Measurements from ENCODE around the gene VPS45. TPM values are rescaled to one million over a fixed set of nuclear protein-coding genes. Genes with fewer than 3 reads are reported as not detected.

Gene VPS45
- total RNA-seq, 4 donors from 2014 or later = 32.6 to 41.2 (median 37.1) TPM

DNA sequence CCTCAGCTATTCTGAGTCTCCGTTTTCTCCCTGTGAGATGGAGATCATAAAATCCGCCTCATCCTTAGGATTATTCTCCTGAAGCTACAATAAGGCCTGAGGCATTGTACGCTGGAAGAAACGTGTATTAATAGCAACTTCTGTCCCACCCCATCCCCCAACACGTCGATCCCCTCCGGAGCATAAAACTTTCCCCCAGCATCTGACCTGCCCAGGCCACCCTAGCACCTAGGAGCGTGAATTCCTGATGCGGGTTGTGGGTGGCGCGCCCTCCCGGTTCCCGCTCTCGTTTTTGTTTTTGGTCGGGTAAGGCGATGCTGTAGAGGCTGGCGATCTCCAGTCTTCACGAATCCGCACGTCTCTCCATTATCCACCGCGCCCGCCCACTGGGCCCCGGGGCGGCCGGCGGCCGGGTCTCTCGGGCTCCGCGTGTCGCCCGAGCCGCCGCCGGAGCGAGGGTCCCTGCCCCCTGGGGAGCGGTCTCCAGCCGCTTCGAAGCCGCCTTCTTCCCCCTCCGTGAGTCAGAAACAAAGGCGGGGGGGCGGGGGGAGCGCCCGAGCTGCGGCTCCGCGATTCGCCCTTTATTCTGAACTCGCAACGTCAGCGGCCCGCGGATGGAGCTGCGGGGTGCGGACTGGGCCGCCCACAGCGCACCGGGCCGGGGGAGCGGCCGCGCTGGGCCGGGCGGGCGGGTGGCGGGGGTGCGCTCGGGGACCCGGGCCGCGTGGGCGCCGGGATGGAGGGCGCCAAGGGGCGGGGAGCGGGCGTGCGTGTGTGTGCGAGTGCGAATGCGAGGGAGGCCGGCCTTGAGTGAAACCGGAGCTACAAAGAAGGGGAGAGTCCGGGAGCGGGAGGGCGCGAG, 81.9 kb downstream of the VPS45 start, which contains the start of gene PLEKHO1:
Gene PLEKHO1, plus strand, starts transcription at position 646 of the 862 bp plus-strand sequence. CDS start 342 bp downstream, outside the sequence.
- Histone ChIP-seq H3K27me3 (no peaks in the 10 kb centered on the region), H3K9me3 (no peaks in the 10 kb centered on the region), H3K27ac (peak within 1 kb of the TSS; percentile 84 to 97 (median 94)), H3K4me1 (peaks cover 0 to 51% (median 13%) of the 10 kb centered on the region in 4 donors), H3K4me3 (peak within 1 kb of the TSS; percentile 66 to 95 (median 90)), H3K36me3 (peaks cover 0 to 11% (median 7%) of the 10 kb centered on the region in 3 donors)
- WGBS, 2 donors = 1% methylated on average over 38 to 47 of the region's 89 CpGs
- peak; percentile 68 to 76 for DNase-seq (ENCODE audit: low spot score in 2 of 2)
- TF ChIP-seq CTCF (IDR thresholded peaks at IDR 0.05) (peak in 1 of 5 experiments; percentile 34), EP300 (IDR thresholded peaks at IDR 0.05) (peak in 1 of 2 donors; percentile 76), POLR2A (IDR thresholded peaks at IDR 0.05) (peak; percentile 84 to 88)

- Histone ChIP-seq H3K9me3 (no peaks in the 10 kb centered on the region), H3K27ac (peak overlapping the region; percentile 84 to 97 (median 94)), H3K36me3 (peaks cover 0 to 19% (median 8%) of the 10 kb centered on the region in 3 donors), H3K27me3 (no peaks in the 10 kb centered on the region), H3K4me1 (peaks cover 0 to 51% (median 13%) of the 10 kb centered on the region in 4 donors), H3K4me3 (peak overlapping the region; percentile 66 to 95 (median 90))
- WGBS, 2 donors = 1% methylated on average over 51 to 111 of the region's 114 CpGs
- DNase-seq (ENCODE audit: low spot score in 2 of 2) = no peak
- TF ChIP-seq CTCF (IDR thresholded peaks at IDR 0.05) = no peak
- TF ChIP-seq EP300 (IDR thresholded peaks at IDR 0.05) = peak in 1 of 2 donors; percentile 16
Observed at GRCh38 chr1:150150133-150151021, 82.8 kb downstream of the VPS45 start.

GRCh38 chr1:150151291-150152181, 84.0 kb downstream of the VPS45 start:
- no peak for DNase-seq (ENCODE audit: low spot score in 2 of 2)
- Histone ChIP-seq H3K9me3 (no peaks in the 10 kb centered on the region), H3K4me1 (peaks cover 0 to 51% (median 13%) of the 10 kb centered on the region in 4 donors), H3K27me3 (no peaks in the 10 kb centered on the region), H3K27ac (peak overlapping the region; percentile 84 to 97 (median 94)), H3K4me3 (peak overlapping the region; percentile 66 to 95 (median 90)), H3K36me3 (peaks cover 0 to 31% (median 8%) of the 10 kb centered on the region in 3 donors)
- WGBS, 2 donors = 28 to 31% methylated on average over 15 of the region's 15 CpGs
- no peak for TF ChIP-seq POLR2A (IDR thresholded peaks at IDR 0.05)
- TF ChIP-seq CTCF (IDR thresholded peaks at IDR 0.05) = no peak
- TF ChIP-seq EP300 (IDR thresholded peaks at IDR 0.05) = no peak

- WGBS, 2 donors = 69 to 75% methylated on average over 2 of the region's 2 CpGs
- Histone ChIP-seq H3K36me3 (peaks cover 0 to 37% (median 8%) of the 10 kb centered on the region in 3 donors), H3K27me3 (no peaks in the 10 kb centered on the region), H3K4me1 (peaks cover 0 to 51% (median 13%) of the 10 kb centered on the region in 4 donors), H3K4me3 (peak overlapping the region; percentile 66 to 95 (median 90)), H3K27ac (peak overlapping the region; percentile 84 to 97 (median 94)), H3K9me3 (no peaks in the 10 kb centered on the region)
- TF ChIP-seq EP300 (IDR thresholded peaks at IDR 0.05) = no peak
- TF ChIP-seq POLR2A (IDR thresholded peaks at IDR 0.05) = no peak
- TF ChIP-seq CTCF (IDR thresholded peaks at IDR 0.05) = no peak
- DNase-seq (ENCODE audit: low spot score in 2 of 2) = no peak
Observed at GRCh38 chr1:150152182-150152536, 84.6 kb downstream of the VPS45 start.

Data from tibial nerve (tissue), 4 donors.